Activated CD4-positive, CD25-positive, alpha-beta regulatory T cell treated with anti-CD3 and anti-CD28 coated beads, Interleukin-2, amount 50 U/mL, for 24 hours (primary cell): ENCODE data around the gene ACKR2.
"Not testable (repeated sequence)": the region's sequence is repeated elsewhere in the genome, so short reads cannot be mapped to it uniquely, and the experiment has no call there.

Experiments used
- ATAC-seq, 2 donors: fragments of 150-1000 bp; cut with Tn5 transposase; one replicate each; pipeline ENCODE4 v1.10.0; 2021; ENCODE audit warnings: mild to moderate bottlenecking in 1 of 2, moderate library complexity in 1 of 2

Gene ACKR2

DNA sequence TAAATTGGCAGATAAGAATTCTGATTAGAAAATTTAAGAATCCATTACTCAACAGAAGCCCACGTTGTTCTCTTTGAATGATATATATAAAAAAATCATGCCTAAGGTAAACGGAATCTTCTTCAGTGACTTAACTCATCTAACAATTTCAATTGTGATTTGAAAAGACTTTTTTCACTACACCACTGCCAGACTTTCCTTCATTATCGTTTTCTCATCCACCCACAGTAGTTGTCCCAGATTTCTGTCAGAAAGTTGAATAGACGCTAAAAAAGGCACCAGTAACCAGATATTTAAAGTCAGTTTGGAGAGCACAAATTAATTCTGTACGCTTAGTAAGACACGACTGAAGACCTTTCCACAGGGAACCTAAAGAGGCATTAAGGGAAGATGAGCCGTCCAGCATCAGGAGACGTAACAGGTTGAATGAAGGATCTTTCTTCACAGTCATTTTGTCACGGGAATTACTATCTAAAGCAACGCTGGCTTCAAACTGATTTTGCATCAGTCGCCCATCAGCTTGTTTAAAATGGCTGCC is 6.3 kb upstream of the ACKR2 start:
- no peak for ATAC-seq

- peak; percentile 6 to 8 for ATAC-seq
Observed at GRCh38 chr3:42803414-42804105, 5.7 kb upstream of the ACKR2 start.

- peak; percentile 100 for ATAC-seq
Observed at GRCh38 chr3:42804106-42804830, 5.0 kb upstream of the ACKR2 start, which contains the start of gene HIGD1A. HIGD1A (minus strand) TSS chr3:42804490; CDS start chr3:42794253, 10,237 bp downstream.

DNA sequence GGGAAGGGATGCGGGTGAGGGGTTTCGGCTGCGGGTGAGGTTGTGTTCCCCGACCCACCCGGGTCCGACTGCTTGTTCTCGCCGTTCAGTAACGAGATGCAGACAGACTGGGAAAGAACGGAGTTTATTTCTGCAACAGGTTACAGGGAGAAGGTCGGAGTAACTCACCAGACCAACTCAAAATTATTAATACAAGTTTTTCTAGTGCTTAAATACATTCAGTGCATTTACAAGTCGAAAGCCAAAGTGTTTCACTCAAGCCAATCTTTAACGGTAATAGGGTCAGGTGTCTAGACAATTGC is 4.5 kb upstream of the ACKR2 start:
- ATAC-seq = no peak

- ATAC-seq = no peak
Observed at GRCh38 chr3:42805141-42805821, 4.0 kb upstream of the ACKR2 start.

GRCh38 chr3:42807929-42808328 is 1.3 kb upstream of the ACKR2 start:
- no peak for ATAC-seq

DNA sequence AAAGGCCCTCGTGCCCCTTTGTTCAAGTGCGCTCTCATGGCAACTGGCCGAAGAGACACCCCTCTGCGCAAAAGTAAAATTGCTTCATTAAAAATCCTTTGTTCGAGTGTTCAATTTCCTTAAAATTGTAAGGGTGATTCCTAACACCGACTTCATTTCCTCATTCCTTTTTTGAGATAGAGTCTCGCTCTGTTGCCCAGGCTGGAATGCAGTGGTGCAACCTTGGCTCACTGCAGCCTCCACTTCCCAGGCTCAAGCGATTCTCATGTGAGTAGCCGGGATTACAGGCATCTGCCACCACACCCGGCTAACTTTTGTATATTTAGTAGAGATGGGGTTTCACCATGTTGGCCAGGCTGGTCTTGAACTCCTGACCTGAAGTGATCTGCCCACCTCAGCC is 1.5 kb downstream of the ACKR2 start:
- not testable (repeated sequence) for ATAC-seq

DNA sequence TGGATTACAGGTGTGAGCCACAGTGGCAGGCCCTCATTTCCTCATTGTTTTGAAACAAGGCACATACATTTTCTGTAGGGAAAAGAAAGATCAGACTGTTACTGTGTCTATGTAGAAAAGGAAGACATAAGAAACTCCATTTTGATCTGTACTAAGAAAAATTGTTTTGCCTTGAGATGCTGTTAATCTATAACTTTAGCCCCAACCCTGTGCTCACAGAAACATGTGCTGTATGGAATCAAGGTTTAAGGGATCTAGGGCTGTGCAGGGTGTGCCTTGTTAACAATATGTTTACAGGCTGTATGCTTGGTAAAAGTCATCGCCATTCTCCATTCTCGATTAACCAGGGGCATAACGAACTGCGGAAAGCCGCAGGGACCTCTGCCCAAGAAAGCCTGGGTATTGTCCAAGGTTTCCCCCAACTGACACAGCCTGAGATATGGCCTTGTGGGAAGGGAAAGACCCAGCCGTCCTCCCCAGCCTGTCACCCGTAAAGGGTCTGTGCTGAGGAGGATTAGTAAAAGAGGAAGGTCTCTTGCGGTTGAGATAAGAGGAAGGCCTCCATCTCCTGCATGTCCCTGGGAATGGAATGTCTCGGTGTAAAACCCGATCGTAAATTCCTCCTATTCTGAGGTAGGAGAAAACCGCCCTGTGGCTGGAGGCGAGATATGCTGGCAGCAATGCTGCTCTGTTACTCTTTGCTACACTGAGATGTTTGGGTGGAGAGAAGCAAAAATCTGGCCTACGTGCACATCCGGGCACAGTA is 2.1 kb downstream of the ACKR2 start:
- not testable (repeated sequence) for ATAC-seq

DNA sequence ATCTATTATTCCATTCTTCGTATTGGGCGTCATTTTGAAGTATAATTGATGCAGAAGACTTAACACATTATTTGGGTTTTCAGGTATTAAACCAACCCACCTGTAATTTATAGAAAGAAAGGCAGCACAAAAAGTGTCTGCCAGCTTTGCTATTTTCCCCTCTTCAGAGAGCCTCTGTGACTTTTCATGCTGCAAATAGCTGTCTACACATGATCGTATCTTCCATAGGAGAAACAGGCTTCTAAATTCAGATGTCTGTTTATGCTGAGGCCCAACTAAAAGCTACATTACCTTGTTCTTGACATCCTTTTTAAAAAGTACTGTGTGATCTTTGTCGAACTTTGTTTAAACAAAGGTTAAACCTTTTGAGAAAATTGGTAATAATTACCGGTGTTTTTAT is 5.0 kb downstream of the ACKR2 start:
- ATAC-seq = no peak

- no peak for ATAC-seq
Observed at GRCh38 chr3:42814914-42815507, 5.8 kb downstream of the ACKR2 start.

DNA sequence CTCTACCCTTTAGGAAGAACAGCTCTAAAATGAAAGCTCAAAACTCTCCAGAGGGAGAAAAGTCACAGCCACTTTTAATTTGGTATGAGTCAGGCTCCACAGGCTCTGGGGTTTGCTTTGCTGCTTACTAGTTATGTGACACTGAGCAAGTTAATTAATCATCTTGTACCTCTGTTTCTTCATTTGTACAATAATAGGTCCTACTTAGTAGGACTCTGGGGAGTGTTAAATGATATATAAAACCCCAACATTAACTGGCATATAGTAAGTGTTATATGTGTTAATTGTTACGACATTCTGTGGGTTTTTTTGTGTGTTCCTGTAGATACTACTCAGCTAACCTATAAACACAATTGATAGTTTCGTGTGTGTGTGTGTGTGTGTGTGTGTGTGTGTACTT is 6.6 kb downstream of the ACKR2 start:
- no peak for ATAC-seq

DNA sequence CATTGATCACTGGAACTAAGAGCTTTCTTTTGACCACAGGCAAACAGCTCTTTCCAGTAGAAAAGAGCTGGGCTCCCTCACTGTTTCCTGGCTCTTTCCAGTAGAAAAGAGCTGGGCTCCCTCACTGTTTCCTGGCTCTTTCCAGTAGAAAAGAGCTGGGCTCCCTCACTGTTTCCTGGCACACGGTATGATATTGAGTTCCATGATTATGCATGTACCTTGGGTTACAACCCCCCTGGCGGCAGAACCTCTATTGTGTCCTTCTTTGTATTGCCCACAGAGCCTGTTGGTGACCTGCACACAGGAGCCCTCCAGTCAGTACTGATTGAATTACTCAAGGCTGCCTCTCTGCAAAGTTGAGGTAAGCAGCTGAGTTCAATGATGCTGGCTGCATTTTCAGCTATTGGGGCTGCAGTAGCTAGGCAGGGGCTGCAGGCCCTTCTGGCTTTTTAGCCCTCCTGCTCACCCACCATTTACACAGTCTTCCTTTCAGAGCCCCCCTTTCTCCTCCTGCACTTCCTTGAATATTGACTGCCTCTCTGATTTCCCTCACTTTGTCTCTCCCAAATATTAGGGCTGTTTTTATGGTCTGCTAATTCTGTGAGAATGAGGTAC is 10.2 kb downstream of the ACKR2 start:
- ATAC-seq = no peak

DNA sequence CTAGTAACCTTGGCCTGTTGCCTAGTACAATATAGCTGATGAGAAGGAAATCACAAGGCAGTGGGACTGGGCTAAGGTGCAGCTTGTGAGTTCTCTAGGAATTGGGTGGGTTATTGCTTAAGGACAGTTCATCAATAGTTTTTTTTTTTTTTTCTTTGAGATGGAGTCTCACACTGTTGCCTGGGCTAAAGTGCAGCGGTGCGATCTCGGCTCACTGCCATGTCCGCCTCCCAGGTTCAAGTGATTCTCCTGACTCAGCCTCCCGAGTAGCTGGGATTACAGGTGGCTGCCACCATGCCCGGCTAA is 11.5 kb downstream of the ACKR2 start:
- no peak for ATAC-seq

DNA sequence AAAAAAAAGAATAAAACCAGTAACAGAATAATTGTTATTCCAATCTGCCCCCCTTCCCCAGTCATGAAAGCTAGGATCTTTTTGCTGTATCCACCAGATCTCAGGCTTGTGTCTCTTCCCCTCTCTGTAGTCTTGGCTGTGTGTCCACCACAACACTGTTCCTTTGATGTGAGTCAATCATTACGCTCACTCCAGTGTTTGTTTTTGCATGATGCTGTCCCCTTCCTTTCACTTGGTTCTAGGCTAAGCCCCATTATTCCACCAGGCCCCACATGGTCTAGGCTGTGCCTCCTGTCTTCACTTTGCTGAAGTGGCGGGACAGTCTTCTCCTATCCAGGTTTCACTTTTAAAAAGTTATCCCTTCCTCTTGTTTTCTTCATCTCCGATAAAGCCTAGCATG is 13.6 kb downstream of the ACKR2 start:
- ATAC-seq = no peak

GRCh38 chr3:42823351-42823750 is 14.1 kb downstream of the ACKR2 start:
- ATAC-seq = no peak

GRCh38 chr3:42826141-42826540 is 16.9 kb downstream of the ACKR2 start:
- no peak for ATAC-seq

- ATAC-seq = no peak
Observed at GRCh38 chr3:42827023-42827422, 17.8 kb downstream of the ACKR2 start.

- ATAC-seq = no peak
Observed at GRCh38 chr3:42827654-42828053, 18.4 kb downstream of the ACKR2 start.

- ATAC-seq = no peak
Observed at GRCh38 chr3:42829083-42829627, 19.9 kb downstream of the ACKR2 start.

GRCh38 chr3:42829628-42830436 is 20.6 kb downstream of the ACKR2 start:
- ATAC-seq = no peak
